Testis (tissue), 2 donors: ENCODE data around the gene SCP2D1.

ENCODE experiments used
- POLR2A ChIP-seq: fragments of 450-650 bp; IDR thresholded peaks from one replicate; pipeline ENCODE4 v1.6.1; 2017; ENCODE audit warnings: antibody characterized with exemption, mild to moderate bottlenecking, moderate library complexity
- TF ChIP-seq, protein P1 (sequence below), 3 experiments: fragments of 450-650 bp in 2 of 3; fragments of 200-600 bp in 1 of 3; sonication (generic) in 1 of 3; IDR thresholded peaks; one replicate each; pipeline ENCODE4 v1.5.1; 2016 to 2019; ENCODE audit warnings: antibody characterized with exemption in 3 of 3, mild to moderate bottlenecking in 2 of 3, moderate library complexity in 1 of 3

DNA sequence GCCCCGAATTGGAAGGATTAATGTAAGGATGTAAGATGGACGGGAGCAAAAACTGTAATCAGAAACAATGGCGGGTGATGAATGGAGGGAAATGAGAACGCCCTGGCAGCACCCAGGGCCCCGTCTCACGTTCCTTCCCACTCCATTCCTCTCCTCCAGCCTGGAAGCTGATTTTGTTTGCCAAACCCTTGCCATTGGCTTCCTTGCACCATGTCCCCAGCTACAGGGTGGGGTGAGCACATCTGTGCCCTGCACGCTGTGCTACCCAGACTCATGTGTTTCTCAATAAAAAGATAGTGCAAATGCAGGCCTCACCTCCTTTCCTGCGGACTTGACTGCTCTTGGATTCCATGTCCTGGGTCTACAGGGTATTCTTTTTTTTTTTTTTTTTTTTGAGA is 26.7 kb downstream of the SCP2D1 start:
- TF ChIP-seq, protein P1, sequence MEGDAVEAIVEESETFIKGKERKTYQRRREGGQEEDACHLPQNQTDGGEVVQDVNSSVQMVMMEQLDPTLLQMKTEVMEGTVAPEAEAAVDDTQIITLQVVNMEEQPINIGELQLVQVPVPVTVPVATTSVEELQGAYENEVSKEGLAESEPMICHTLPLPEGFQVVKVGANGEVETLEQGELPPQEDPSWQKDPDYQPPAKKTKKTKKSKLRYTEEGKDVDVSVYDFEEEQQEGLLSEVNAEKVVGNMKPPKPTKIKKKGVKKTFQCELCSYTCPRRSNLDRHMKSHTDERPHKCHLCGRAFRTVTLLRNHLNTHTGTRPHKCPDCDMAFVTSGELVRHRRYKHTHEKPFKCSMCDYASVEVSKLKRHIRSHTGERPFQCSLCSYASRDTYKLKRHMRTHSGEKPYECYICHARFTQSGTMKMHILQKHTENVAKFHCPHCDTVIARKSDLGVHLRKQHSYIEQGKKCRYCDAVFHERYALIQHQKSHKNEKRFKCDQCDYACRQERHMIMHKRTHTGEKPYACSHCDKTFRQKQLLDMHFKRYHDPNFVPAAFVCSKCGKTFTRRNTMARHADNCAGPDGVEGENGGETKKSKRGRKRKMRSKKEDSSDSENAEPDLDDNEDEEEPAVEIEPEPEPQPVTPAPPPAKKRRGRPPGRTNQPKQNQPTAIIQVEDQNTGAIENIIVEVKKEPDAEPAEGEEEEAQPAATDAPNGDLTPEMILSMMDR (IDR thresholded peaks at IDR 0.05) = no peak
- no peak for TF ChIP-seq POLR2A
